ENCODE measurements around the gene SUN5. TPM values are rescaled to one million over a fixed set of nuclear protein-coding genes. Genes with fewer than 3 reads are reported as not detected.

The SUN5 gene
- total RNA-seq, 1 donor from 2014 or later = not detected

GRCh38 chr20:33005908-33006775 is 1.9 kb upstream of the SUN5 start:
- Mint-ChIP-seq H3K27ac (ENCODE audit: unreplicated experiment) (no peak overlapping the region), H3K36me3 (ENCODE audit: unreplicated experiment) (no peaks in the 10 kb centered on the region), H3K27me3 (ENCODE audit: unreplicated experiment) (no peaks in the 10 kb centered on the region), H3K4me1 (ENCODE audit: unreplicated experiment) (no peaks in the 10 kb centered on the region), H3K4me3 (ENCODE audit: unreplicated experiment) (no peak overlapping the region), H3K9me3 (ENCODE audit: unreplicated experiment) (peaks cover 5% of the 10 kb centered on the region)
- no peak for DNase-seq (ENCODE audit: extremely low spot score, unreplicated experiment)
- TF ChIP-seq CTCF (IDR thresholded peaks at IDR 0.05) = no peak

- no peaks in the 10 kb centered on the region for H3K36me3 Mint-ChIP-seq (ENCODE audit: unreplicated experiment)
- H3K4me3 Mint-ChIP-seq (ENCODE audit: unreplicated experiment) = no peak overlapping the region
- peaks cover 2% of the 10 kb centered on the region for H3K27me3 Mint-ChIP-seq (ENCODE audit: unreplicated experiment)
- peaks cover 5% of the 10 kb centered on the region for H3K9me3 Mint-ChIP-seq (ENCODE audit: unreplicated experiment)
- TF ChIP-seq CTCF (IDR thresholded peaks at IDR 0.05) = peak; percentile 30
- no peak overlapping the region for H3K27ac Mint-ChIP-seq (ENCODE audit: unreplicated experiment)
- H3K4me1 Mint-ChIP-seq (ENCODE audit: unreplicated experiment) = no peaks in the 10 kb centered on the region
- no peak for DNase-seq (ENCODE audit: extremely low spot score, unreplicated experiment)
These were observed 916 bp upstream of the SUN5 start for GRCh38 chr20:33005132-33005566.

GRCh38 chr20:33002087-33002808 is 2.0 kb downstream of the SUN5 start:
- Mint-ChIP-seq H3K4me3 (ENCODE audit: unreplicated experiment) (no peak overlapping the region), H3K9me3 (ENCODE audit: unreplicated experiment) (peaks cover 5% of the 10 kb centered on the region), H3K36me3 (ENCODE audit: unreplicated experiment) (no peaks in the 10 kb centered on the region), H3K27me3 (ENCODE audit: unreplicated experiment) (peaks cover 2% of the 10 kb centered on the region), H3K4me1 (ENCODE audit: unreplicated experiment) (no peaks in the 10 kb centered on the region), H3K27ac (ENCODE audit: unreplicated experiment) (no peak overlapping the region)
- TF ChIP-seq CTCF (IDR thresholded peaks at IDR 0.05) = no peak
- no peak for DNase-seq (ENCODE audit: extremely low spot score, unreplicated experiment)

GRCh38 chr20:33000802-33001466 is 3.3 kb downstream of the SUN5 start:
- H3K27me3 Mint-ChIP-seq (ENCODE audit: unreplicated experiment) = peaks cover 2% of the 10 kb centered on the region
- H3K27ac Mint-ChIP-seq (ENCODE audit: unreplicated experiment) = no peak overlapping the region
- no peak for DNase-seq (ENCODE audit: extremely low spot score, unreplicated experiment)
- H3K9me3 Mint-ChIP-seq (ENCODE audit: unreplicated experiment) = peaks cover 5% of the 10 kb centered on the region
- no peak for TF ChIP-seq CTCF (IDR thresholded peaks at IDR 0.05)
- no peaks in the 10 kb centered on the region for H3K4me1 Mint-ChIP-seq (ENCODE audit: unreplicated experiment)
- H3K36me3 Mint-ChIP-seq (ENCODE audit: unreplicated experiment) = no peaks in the 10 kb centered on the region
- no peak overlapping the region for H3K4me3 Mint-ChIP-seq (ENCODE audit: unreplicated experiment)

All from osteocyte (in vitro differentiated cells).